Loucy (cell line): Measurements from ENCODE around the gene ACE.

ENCODE experiments used
- H2AFZ ChIP-seq: fragments of 200-600 bp; sonication (generic); 2 replicates; pipeline ENCODE4 v1.6.0; 2016; ENCODE audit warnings: antibody characterized with exemption, mild to moderate bottlenecking, low read length, moderate library complexity
- H3F3A ChIP-seq: fragments of 200-600 bp; 2 replicates; pipeline ENCODE4 v1.6.0; 2016; ENCODE audit warnings: antibody characterized with exemption, low read depth, mild to moderate bottlenecking
- H3K27me3 ChIP-seq: fragments of 200-600 bp; sonication (generic); 2 replicates; pipeline ENCODE4 v1.6.1; 2014; ENCODE audit warnings: low read length, mild to moderate bottlenecking; ENCODE audit not compliant: insufficient read depth, poor library complexity, severe bottlenecking
- H3K36me3 ChIP-seq: fragments of 200-600 bp; sonication (generic); 2 replicates; pipeline ENCODE4 v1.6.1; 2016; ENCODE audit warnings: low read length; ENCODE audit not compliant: insufficient read depth
- H3K4me1 ChIP-seq: fragments of 200-600 bp; sonication (generic); 2 replicates; pipeline ENCODE4 v1.5.1; 2014; ENCODE audit warnings: low read length, mild to moderate bottlenecking; ENCODE audit not compliant: insufficient read depth, poor library complexity, severe bottlenecking
- H3K4me2 ChIP-seq: fragments of 200-600 bp; sonication (generic); 2 replicates; pipeline ENCODE4 v1.6.0; 2014; ENCODE audit warnings: antibody characterized with exemption, low read length, low read depth, mild to moderate bottlenecking; ENCODE audit not compliant: poor library complexity, severe bottlenecking
- H3K4me3 ChIP-seq: fragments of 200-600 bp; sonication (generic); 2 replicates; pipeline ENCODE4 v1.5.1; 2014; ENCODE audit warnings: low read length, mild to moderate bottlenecking, mixed read lengths; ENCODE audit not compliant: poor library complexity, severe bottlenecking
- H3K79me2 ChIP-seq: fragments of 200-600 bp; sonication (generic); 2 replicates; pipeline ENCODE4 v1.6.1; 2014; ENCODE audit warnings: low read length; ENCODE audit not compliant: insufficient read depth
- H3K9ac ChIP-seq: fragments of 200-600 bp; sonication (generic); 2 replicates; pipeline ENCODE4 v1.6.0; 2014; ENCODE audit warnings: mild to moderate bottlenecking, low read depth, low read length, moderate library complexity; ENCODE audit not compliant: poor library complexity, severe bottlenecking
- H3K9me2 ChIP-seq: fragments of 200-600 bp; sonication (generic); replicated peaks from 2 replicates; pipeline ENCODE4 v1.6.1; 2016; ENCODE audit warnings: low read depth, low read length, mixed read lengths
- H3K9me3 ChIP-seq: fragments of 200-600 bp; sonication (generic); 2 replicates; pipeline ENCODE4 v1.6.1; 2014; ENCODE audit warnings: mild to moderate bottlenecking, antibody characterized with exemption, low read length, low read depth; ENCODE audit not compliant: insufficient read depth
- H4K20me1 ChIP-seq: fragments of 200-600 bp; sonication (generic); 2 replicates; pipeline ENCODE4 v1.6.0; 2014; ENCODE audit warnings: antibody characterized with exemption, low read length, mild to moderate bottlenecking; ENCODE audit not compliant: insufficient read depth, poor library complexity, severe bottlenecking
- CTCF ChIP-seq: fragments of 200-600 bp; sonication (generic); conservative IDR thresholded peaks from 2 replicates; pipeline ENCODE4 v1.5.1; 2014; ENCODE audit warnings: mild to moderate bottlenecking, antibody characterized with exemption, low read length
- EZH2phosphoT487 ChIP-seq: fragments of 200-600 bp; IDR thresholded peaks from 2 replicates; pipeline ENCODE4 v1.6.1; 2018; ENCODE audit warnings: antibody characterized with exemption, mild to moderate bottlenecking, moderate library complexity, borderline replicate concordance

The ACE gene

GRCh38 chr17:63431618-63431938, 45.3 kb upstream of the ACE start:
- Histone ChIP-seq H3K27me3 (no peaks in the 10 kb centered on the region), H3K9me2 (no peaks in the 10 kb centered on the region), H3K4me2 (no peak overlapping the region), H3K79me2 (no peaks in the 10 kb centered on the region), H3F3A (no peaks in the 10 kb centered on the region), H3K4me1 (peaks cover 69% of the 10 kb centered on the region), H3K9ac (no peak overlapping the region), H3K4me3 (no peak overlapping the region), H3K36me3 (no peaks in the 10 kb centered on the region), H4K20me1 (no peaks in the 10 kb centered on the region), H2AFZ (no peak overlapping the region), H3K9me3 (no peaks in the 10 kb centered on the region)
- no peak for TF ChIP-seq EZH2phosphoT487
- no peak for TF ChIP-seq CTCF

- Histone ChIP-seq H2AFZ (no peak overlapping the region), H3K36me3 (no peaks in the 10 kb centered on the region), H3K4me2 (peak overlapping the region; percentile 7), H3K79me2 (no peaks in the 10 kb centered on the region), H3K4me1 (peaks cover 67% of the 10 kb centered on the region), H3K9me3 (no peaks in the 10 kb centered on the region), H3F3A (no peaks in the 10 kb centered on the region), H4K20me1 (no peaks in the 10 kb centered on the region), H3K9me2 (no peaks in the 10 kb centered on the region), H3K27me3 (no peaks in the 10 kb centered on the region), H3K4me3 (no peak overlapping the region), H3K9ac (no peak overlapping the region)
- TF ChIP-seq EZH2phosphoT487 (no peak), CTCF (no peak)
These were observed 44.7 kb upstream of the ACE start for GRCh38 chr17:63431939-63432804.

GRCh38 chr17:63433746-63434591, 42.9 kb upstream of the ACE start:
- Histone ChIP-seq H3K4me2 (peak overlapping the region; percentile 58), H3K4me3 (no peak overlapping the region), H3K9me3 (no peaks in the 10 kb centered on the region), H3K27me3 (no peaks in the 10 kb centered on the region), H3K79me2 (no peaks in the 10 kb centered on the region), H3K9me2 (no peaks in the 10 kb centered on the region), H2AFZ (no peak overlapping the region), H3F3A (no peaks in the 10 kb centered on the region), H3K4me1 (peaks cover 54% of the 10 kb centered on the region), H3K9ac (peak overlapping the region; percentile 47), H4K20me1 (no peaks in the 10 kb centered on the region), H3K36me3 (no peaks in the 10 kb centered on the region)
- TF ChIP-seq CTCF (no peak), EZH2phosphoT487 (no peak)
